ENCODE data around the gene NOP58. TPM values are rescaled to one million over a fixed set of nuclear protein-coding genes. Genes with fewer than 3 reads are reported as not detected.

NOP58 gene
- total RNA-seq, 4 donors from 2014 or later = 26.8 to 138 (median 76.9) TPM

- Histone ChIP-seq H3K9me3 (no peaks in the 10 kb centered on the region), H3K4me3 (no peak overlapping the region), H3K27ac (no peak overlapping the region), H3K4me1 (no peaks in the 10 kb centered on the region), H3K27me3 (no peaks in the 10 kb centered on the region), H3K36me3 (no peaks in the 10 kb centered on the region)
- TF ChIP-seq CTCF (IDR thresholded peaks at IDR 0.05) = no peak
- no peak for TF ChIP-seq POLR2A (IDR thresholded peaks at IDR 0.05)
- no peak for DNase-seq
- intact Hi-C loops (cut with DNase I; ENCODE audit: low total_unique reads) = no loop called here
Observed at GRCh38 chr2:202249521-202250253, 15.9 kb upstream of the NOP58 start.

- intact Hi-C loops (cut with DNase I; ENCODE audit: low total_unique reads) = no loop called here
- TF ChIP-seq CTCF (IDR thresholded peaks at IDR 0.05) (no peak), POLR2A (IDR thresholded peaks at IDR 0.05) (no peak)
- Histone ChIP-seq H3K4me1 (no peaks in the 10 kb centered on the region), H3K36me3 (no peaks in the 10 kb centered on the region), H3K27ac (no peak overlapping the region), H3K9me3 (no peaks in the 10 kb centered on the region), H3K27me3 (no peaks in the 10 kb centered on the region), H3K4me3 (no peak overlapping the region)
- DNase-seq = no peak
Observed at GRCh38 chr2:202251494-202251893, 14.1 kb upstream of the NOP58 start.

GRCh38 chr2:202261531-202261930, 4.0 kb upstream of the NOP58 start:
- H3K9me3 ChIP-seq = no peaks in the 10 kb centered on the region
- no peaks in the 10 kb centered on the region for H3K4me1 ChIP-seq
- H3K4me3 ChIP-seq = no peak overlapping the region
- H3K27ac ChIP-seq = no peak overlapping the region
- intact Hi-C loops (cut with DNase I; ENCODE audit: low total_unique reads) = no loop called here
- no peaks in the 10 kb centered on the region for H3K27me3 ChIP-seq
- TF ChIP-seq POLR2A (IDR thresholded peaks at IDR 0.05) (no peak), CTCF (IDR thresholded peaks at IDR 0.05) (no peak)
- no peak for DNase-seq
- H3K36me3 ChIP-seq = no peaks in the 10 kb centered on the region

GRCh38 chr2:202267495-202267894, 1.9 kb downstream of the NOP58 start:
- Histone ChIP-seq H3K27ac (no peak overlapping the region), H3K4me3 (peak overlapping the region; percentile 64 to 84), H3K36me3 (no peaks in the 10 kb centered on the region), H3K9me3 (no peaks in the 10 kb centered on the region), H3K4me1 (no peaks in the 10 kb centered on the region), H3K27me3 (no peaks in the 10 kb centered on the region)
- TF ChIP-seq CTCF (IDR thresholded peaks at IDR 0.05) (no peak), POLR2A (IDR thresholded peaks at IDR 0.05) (no peak)
- intact Hi-C loops (cut with DNase I; ENCODE audit: low total_unique reads) = no loop called here
- DNase-seq = no peak

- H3K4me1 ChIP-seq = no peaks in the 10 kb centered on the region
- TF ChIP-seq POLR2A (IDR thresholded peaks at IDR 0.05) (no peak), CTCF (IDR thresholded peaks at IDR 0.05) (no peak)
- H3K36me3 ChIP-seq = no peaks in the 10 kb centered on the region
- H3K27ac ChIP-seq = no peak overlapping the region
- no peaks in the 10 kb centered on the region for H3K9me3 ChIP-seq
- intact Hi-C loops (cut with DNase I; ENCODE audit: low total_unique reads) = no loop called here
- no peak overlapping the region for H3K4me3 ChIP-seq
- no peaks in the 10 kb centered on the region for H3K27me3 ChIP-seq
- DNase-seq = no peak
Observed at GRCh38 chr2:202269585-202269984, 4.0 kb downstream of the NOP58 start.

All from uterus (tissue), 4 donors.